Skeletal muscle cell (primary cell): ENCODE data around the gene ERVH48-1.
"Not testable (repeated sequence)": the region's sequence is repeated elsewhere in the genome, so short reads cannot be mapped to it uniquely, and the experiment has no call there.

ENCODE experiments used
- DNase-seq: peaks from one replicate; pipeline ENCODE4 v3.0.0-alpha.2; 2010; ENCODE audit warnings: low read depth
- H3K4me3 ChIP-seq: 2 replicates; pipeline ENCODE4 v1.5.1; 2011; ENCODE audit warnings: low read depth, mild to moderate bottlenecking, control low read depth, low read length, moderate library complexity

The ERVH48-1 gene

GRCh38 chr21:42941696-42942085 is 16.3 kb upstream of the ERVH48-1 start:
- H3K4me3 ChIP-seq, result no peak overlapping the region
- no peak for DNase-seq

GRCh38 chr21:42939582-42940413 is 14.4 kb upstream of the ERVH48-1 start:
- H3K4me3 ChIP-seq, result peak overlapping the region; percentile 41
- DNase-seq, result peak; percentile 96

GRCh38 chr21:42938606-42938995 is 13.2 kb upstream of the ERVH48-1 start:
- not testable (repeated sequence) for H3K4me3 ChIP-seq, DNase-seq

- DNase-seq, result peak; percentile 11
- H3K4me3 ChIP-seq, result no peak overlapping the region
These were observed 12.7 kb upstream of the ERVH48-1 start for GRCh38 chr21:42937960-42938605.

GRCh38 chr21:42937034-42937940 is 11.9 kb upstream of the ERVH48-1 start:
- not testable (repeated sequence) for DNase-seq, H3K4me3 ChIP-seq

GRCh38 chr21:42936360-42936759 is 10.9 kb upstream of the ERVH48-1 start:
- not testable (repeated sequence) for DNase-seq

GRCh38 chr21:42933973-42934372 is 8.5 kb upstream of the ERVH48-1 start:
- H3K4me3 ChIP-seq, DNase-seq: not testable (repeated sequence)

More at GRCh38 chr21:42936360-42936759, 10.9 kb upstream of the ERVH48-1 start:
- not testable (repeated sequence) for H3K4me3 ChIP-seq

- not testable (repeated sequence) for H3K4me3 ChIP-seq, DNase-seq
These were observed 7.9 kb upstream of the ERVH48-1 start for GRCh38 chr21:42933137-42933970.

GRCh38 chr21:42932378-42933136 is 7.1 kb upstream of the ERVH48-1 start:
- H3K4me3 ChIP-seq, DNase-seq: not testable (repeated sequence)

GRCh38 chr21:42931560-42932235 is 6.3 kb upstream of the ERVH48-1 start:
- H3K4me3 ChIP-seq, result no peak overlapping the region
- no peak for DNase-seq

- no peak for DNase-seq
These were observed 4.5 kb upstream of the ERVH48-1 start for GRCh38 chr21:42929969-42930368.

GRCh38 chr21:42927474-42928200 is 2.2 kb upstream of the ERVH48-1 start:
- not testable (repeated sequence) for H3K4me3 ChIP-seq, DNase-seq

More at GRCh38 chr21:42929969-42930368, 4.5 kb upstream of the ERVH48-1 start:
- no peak overlapping the region for H3K4me3 ChIP-seq

- no peak overlapping the region for H3K4me3 ChIP-seq
- no peak for DNase-seq
These were observed 1.0 kb downstream of the ERVH48-1 start for GRCh38 chr21:42924433-42924751.

- DNase-seq, result peak; percentile 53
These were observed 1.6 kb downstream of the ERVH48-1 start for GRCh38 chr21:42923553-42924432.

GRCh38 chr21:42922918-42923317 is 2.5 kb downstream of the ERVH48-1 start:
- DNase-seq, result no peak
- no peak overlapping the region for H3K4me3 ChIP-seq

More at GRCh38 chr21:42923553-42924432, 1.6 kb downstream of the ERVH48-1 start:
- no peak overlapping the region for H3K4me3 ChIP-seq

GRCh38 chr21:42921927-42922326 is 3.5 kb downstream of the ERVH48-1 start:
- H3K4me3 ChIP-seq, result no peak overlapping the region

More at GRCh38 chr21:42921927-42922326, 3.5 kb downstream of the ERVH48-1 start:
- no peak for DNase-seq
